WTC11 (cell line): ENCODE measurements around the gene SNX9. TPM values are rescaled to one million over a fixed set of nuclear protein-coding genes. Genes with fewer than 3 reads are reported as not detected.

Experiments used
- ATAC-seq: fragments of 200-7000 bp; cut with Tn5 transposase; 2 replicates; pipeline ENCODE4 v1.10.0; 2021; ENCODE audit warnings: mild to moderate bottlenecking, moderate library complexity
- CTCF ChIA-PET: fragments of 300-600 bp; sonication (Branson Sonifier 250); formaldehyde crosslinking; loops from one replicate; lab custom pipeline; 2021; ENCODE audit warnings: antibody characterized with exemption; lab: Charles Lee
- POLR2A ChIA-PET: fragments of 350-600 bp; sonication (Branson Sonifier 250); formaldehyde crosslinking; loops from one replicate; lab custom pipeline; 2021; ENCODE audit warnings: antibody characterized with exemption; lab: Charles Lee
- DNase-seq: peaks from one replicate; pipeline ENCODE4 v3.0.0; 2021; ENCODE audit warnings: low spot score
- H3K27ac Mint-ChIP-seq: 2 replicates; pipeline ENCODE4 v1.8.0; 2021; ENCODE audit warnings: mixed read lengths
- H3K27me3 Mint-ChIP-seq: 2 replicates; pipeline ENCODE4 v1.8.0; 2021; ENCODE audit warnings: low read depth, mild to moderate bottlenecking, moderate library complexity, mixed read lengths
- H3K36me3 Mint-ChIP-seq: 2 replicates; pipeline ENCODE4 v1.8.0; 2021; ENCODE audit warnings: mixed read lengths
- H3K4me1 Mint-ChIP-seq: 2 replicates; pipeline ENCODE4 v1.8.0; 2022; ENCODE audit warnings: mixed read lengths
- H3K4me3 Mint-ChIP-seq: 2 replicates; pipeline ENCODE4 v1.8.0; 2021; ENCODE audit warnings: mild to moderate bottlenecking, moderate library complexity, mixed read lengths
- H3K9me3 Mint-ChIP-seq: 2 replicates; pipeline ENCODE4 v1.8.0; 2021; ENCODE audit warnings: mixed read lengths
- AR ChIP-seq: fragments of 250-450 bp; sonication (Bioruptor Pico); IDR thresholded peaks from 2 replicates; pipeline ENCODE4 v1.9.0; 2021; ENCODE audit warnings: mild to moderate bottlenecking
- ATF2 ChIP-seq: sonication (generic); formaldehyde crosslinking; IDR thresholded peaks from 2 replicates; pipeline ENCODE4 v1.8.1; 2022; ENCODE audit warnings: low read depth, missing genetic modification reagents, borderline replicate concordance
- CTCF ChIP-seq: fragments of 200-600 bp; IDR thresholded peaks from 2 replicates; pipeline ENCODE4 v1.8.0; 2022; ENCODE audit warnings: antibody characterized with exemption
- ESRRA ChIP-seq: sonication (generic); formaldehyde crosslinking; IDR thresholded peaks from 2 replicates; pipeline ENCODE4 v1.8.1; 2022; ENCODE audit warnings: mild to moderate bottlenecking, missing genetic modification reagents, borderline replicate concordance
- ETV6 ChIP-seq: sonication (generic); formaldehyde crosslinking; IDR thresholded peaks from 2 replicates; pipeline ENCODE4 v1.8.1; 2022; ENCODE audit warnings: mild to moderate bottlenecking, missing genetic modification reagents
- FOXJ3 ChIP-seq: sonication (generic); formaldehyde crosslinking; IDR thresholded peaks from 2 replicates; pipeline ENCODE4 v1.9.0; 2021; ENCODE audit warnings: missing genetic modification reagents, mild to moderate bottlenecking, borderline replicate concordance
- IRF1 ChIP-seq: sonication (generic); formaldehyde crosslinking; IDR thresholded peaks from 2 replicates; pipeline ENCODE4 v1.8.0; 2023; ENCODE audit warnings: missing genetic modification reagents
- IRF2 ChIP-seq: sonication (generic); formaldehyde crosslinking; IDR thresholded peaks from 2 replicates; pipeline ENCODE4 v1.8.0; 2022; ENCODE audit warnings: low read depth, missing genetic modification reagents, borderline replicate concordance
- NR2C2 ChIP-seq: sonication (generic); formaldehyde crosslinking; IDR thresholded peaks from 2 replicates; pipeline ENCODE4 v1.8.0; 2022; ENCODE audit warnings: mild to moderate bottlenecking, missing genetic modification reagents
- OVOL2 ChIP-seq: fragments of 250-450 bp; sonication (Bioruptor Pico); IDR thresholded peaks from 2 replicates; pipeline ENCODE4 v1.9.0; 2021; ENCODE audit warnings: mild to moderate bottlenecking, borderline replicate concordance
- RELA ChIP-seq: sonication (generic); formaldehyde crosslinking; IDR thresholded peaks from 2 replicates; pipeline ENCODE4 v1.8.1; 2022; ENCODE audit warnings: missing genetic modification reagents, mild to moderate bottlenecking, borderline replicate concordance
- SMAD4 ChIP-seq: sonication (generic); formaldehyde crosslinking; IDR thresholded peaks from 2 replicates; pipeline ENCODE4 v1.8.0; 2022; ENCODE audit warnings: mild to moderate bottlenecking, missing genetic modification reagents
- TEAD4 ChIP-seq: sonication (generic); formaldehyde crosslinking; IDR thresholded peaks from 2 replicates; pipeline ENCODE4 v1.8.0; 2022; ENCODE audit warnings: mild to moderate bottlenecking, missing genetic modification reagents
- USF2 ChIP-seq: sonication (generic); formaldehyde crosslinking; IDR thresholded peaks from 2 replicates; pipeline ENCODE4 v1.8.1; 2023; ENCODE audit warnings: mild to moderate bottlenecking, missing genetic modification reagents, moderate library complexity
- ZNF138 ChIP-seq: sonication (generic); formaldehyde crosslinking; conservative IDR thresholded peaks from 2 replicates; pipeline ENCODE4 v1.8.1; 2022; ENCODE audit warnings: mild to moderate bottlenecking, moderate library complexity, missing genetic modification reagents
- ZNF232 ChIP-seq: sonication (generic); formaldehyde crosslinking; IDR thresholded peaks from 2 replicates; pipeline ENCODE4 v1.8.0; 2022; ENCODE audit warnings: mild to moderate bottlenecking, missing genetic modification reagents
- total RNA-seq: library from RNA; stranded (reverse); gene quantifications from 3 replicates; pipeline ENCODE4 v1.2.3, GENCODE V29; 2021
- TF ChIP-seq, protein P1 (sequence below): sonication (generic); formaldehyde crosslinking; conservative IDR thresholded peaks from 2 replicates; pipeline ENCODE4 v1.8.1; 2023; ENCODE audit warnings: mild to moderate bottlenecking, low read depth, missing genetic modification reagents, moderate library complexity

Gene SNX9
- total RNA-seq, 1 experiment from 2014 or later: 35.0 TPM

DNA sequence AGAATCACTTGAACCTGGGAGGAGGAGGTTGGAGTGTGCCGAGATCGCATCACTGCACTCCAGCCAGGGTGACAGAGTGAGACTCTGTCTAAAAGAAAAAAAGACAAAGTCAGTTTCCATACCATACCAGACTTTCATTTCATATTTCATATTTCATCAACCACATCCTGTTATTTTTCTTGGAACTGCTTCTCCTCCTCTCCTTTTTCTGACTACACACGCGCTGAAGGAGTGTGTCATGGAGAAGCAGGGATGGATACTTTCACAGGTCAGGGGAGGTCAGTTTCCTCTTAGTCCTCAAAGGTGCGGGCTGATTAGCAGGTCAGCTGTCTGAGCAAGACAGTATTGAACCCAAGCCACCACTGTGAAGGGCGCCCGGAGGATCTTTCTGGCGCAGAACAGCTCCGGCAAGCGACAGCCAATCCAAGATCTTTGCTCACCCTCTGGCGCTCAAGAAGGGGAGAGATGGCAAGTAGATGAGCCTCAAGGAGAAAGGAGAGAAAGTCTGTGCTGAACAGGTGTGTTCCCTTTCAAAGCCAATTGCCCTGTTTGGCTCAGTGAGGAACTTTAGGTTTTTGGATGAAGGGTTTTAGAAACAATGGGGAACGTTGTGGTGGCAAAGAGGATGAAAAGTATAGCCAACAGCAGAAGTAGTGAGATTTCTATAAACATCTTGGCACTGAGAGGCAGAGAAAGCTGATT is 139.7 kb downstream of the SNX9 start:
- H3K9me3 Mint-ChIP-seq: peaks cover 27% of the 10 kb centered on the region
- CTCF ChIA-PET: interaction anchor here (0.6 to 1.0 kb wide), 3 partner anchors 11 to 740 kb away, joined by 3 read pairs; no protein-coding TSS in a partner anchor
- no peak overlapping the region for H3K27ac Mint-ChIP-seq
- H3K4me1 Mint-ChIP-seq: peaks cover 30% of the 10 kb centered on the region
- peaks cover 2% of the 10 kb centered on the region; the same call in 1 of the 2 replicates for H3K27me3 Mint-ChIP-seq
- TF ChIP-seq CTCF (no peak), TEAD4 (CRISPR knock-in tag) (no peak), AR (no peak)
- POLR2A ChIA-PET: no interaction called here
- DNase-seq (no peak), ATAC-seq (no peak)
- peaks cover 27% of the 10 kb centered on the region for H3K36me3 Mint-ChIP-seq
- no peak overlapping the region for H3K4me3 Mint-ChIP-seq

GRCh38 chr6:157964100-157964499 is 141.1 kb downstream of the SNX9 start:
- peaks cover 33% of the 10 kb centered on the region for H3K4me1 Mint-ChIP-seq
- H3K27me3 Mint-ChIP-seq: peaks cover 2% of the 10 kb centered on the region; the same call in 1 of the 2 replicates
- H3K4me3 Mint-ChIP-seq: no peak overlapping the region
- H3K9me3 Mint-ChIP-seq: peaks cover 15% of the 10 kb centered on the region
- POLR2A ChIA-PET: no interaction called here
- CTCF ChIA-PET: interaction anchor here (0.7 kb wide), 1 partner anchor 108 kb away, joined by 4 read pairs; no protein-coding TSS in a partner anchor
- DNase-seq: no peak
- no peak overlapping the region for H3K27ac Mint-ChIP-seq
- no peak for ATAC-seq
- peaks cover 13% of the 10 kb centered on the region for H3K36me3 Mint-ChIP-seq
- TF ChIP-seq IRF2 (CRISPR knock-in tag): no peak
- no peak for TF ChIP-seq SMAD4 (CRISPR knock-in tag)
- TF ChIP-seq, protein P1, sequence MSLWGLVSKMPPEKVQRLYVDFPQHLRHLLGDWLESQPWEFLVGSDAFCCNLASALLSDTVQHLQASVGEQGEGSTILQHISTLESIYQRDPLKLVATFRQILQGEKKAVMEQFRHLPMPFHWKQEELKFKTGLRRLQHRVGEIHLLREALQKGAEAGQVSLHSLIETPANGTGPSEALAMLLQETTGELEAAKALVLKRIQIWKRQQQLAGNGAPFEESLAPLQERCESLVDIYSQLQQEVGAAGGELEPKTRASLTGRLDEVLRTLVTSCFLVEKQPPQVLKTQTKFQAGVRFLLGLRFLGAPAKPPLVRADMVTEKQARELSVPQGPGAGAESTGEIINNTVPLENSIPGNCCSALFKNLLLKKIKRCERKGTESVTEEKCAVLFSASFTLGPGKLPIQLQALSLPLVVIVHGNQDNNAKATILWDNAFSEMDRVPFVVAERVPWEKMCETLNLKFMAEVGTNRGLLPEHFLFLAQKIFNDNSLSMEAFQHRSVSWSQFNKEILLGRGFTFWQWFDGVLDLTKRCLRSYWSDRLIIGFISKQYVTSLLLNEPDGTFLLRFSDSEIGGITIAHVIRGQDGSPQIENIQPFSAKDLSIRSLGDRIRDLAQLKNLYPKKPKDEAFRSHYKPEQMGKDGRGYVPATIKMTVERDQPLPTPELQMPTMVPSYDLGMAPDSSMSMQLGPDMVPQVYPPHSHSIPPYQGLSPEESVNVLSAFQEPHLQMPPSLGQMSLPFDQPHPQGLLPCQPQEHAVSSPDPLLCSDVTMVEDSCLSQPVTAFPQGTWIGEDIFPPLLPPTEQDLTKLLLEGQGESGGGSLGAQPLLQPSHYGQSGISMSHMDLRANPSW (CRISPR knock-in tag): no peak
- TF ChIP-seq IRF1: no peak
- TF ChIP-seq RELA: no peak
- TF ChIP-seq ZNF138 (CRISPR knock-in tag): no peak
- no peak for TF ChIP-seq OVOL2 (CRISPR knock-in tag)
- TF ChIP-seq ESRRA (CRISPR knock-in tag): no peak
- TF ChIP-seq CTCF: no peak
- no peak for TF ChIP-seq NR2C2 (CRISPR knock-in tag)
- TF ChIP-seq ATF2 (CRISPR knock-in tag): no peak
- TF ChIP-seq ETV6 (CRISPR knock-in tag): no peak
- no peak for TF ChIP-seq USF2 (CRISPR knock-in tag)
- no peak for TF ChIP-seq ZNF232 (CRISPR knock-in tag)
- TF ChIP-seq FOXJ3: no peak
